HG02610 (cell line): ENCODE results near the gene CTNND2.
"Not testable (repeated sequence)": the region's sequence is repeated elsewhere in the genome, so short reads cannot be mapped to it uniquely, and the experiment has no call there.

Experiments
- ATAC-seq: cut with Tn5 transposase; IDR thresholded peaks from one replicate; pipeline ENCODE4 v1.9.1; 2021; ENCODE audit warnings: mild to moderate bottlenecking, moderate library complexity; ENCODE audit not compliant: unreplicated experiment

The CTNND2 gene

GRCh38 chr5:11681796-11682195 lies 222.4 kb downstream of the CTNND2 start:
- no peak for ATAC-seq

- no peak for ATAC-seq
Observed at GRCh38 chr5:11679676-11680075, 224.6 kb downstream of the CTNND2 start.

GRCh38 chr5:11675184-11675583 lies 229.1 kb downstream of the CTNND2 start:
- ATAC-seq, result no peak

GRCh38 chr5:11672385-11673085 lies 231.7 kb downstream of the CTNND2 start:
- no peak for ATAC-seq

- no peak for ATAC-seq
Observed at GRCh38 chr5:11658376-11658775, 245.9 kb downstream of the CTNND2 start.

GRCh38 chr5:11656916-11657315 lies 247.3 kb downstream of the CTNND2 start:
- ATAC-seq, result no peak

- no peak for ATAC-seq
Observed at GRCh38 chr5:11655681-11656080, 248.6 kb downstream of the CTNND2 start.

- no peak for ATAC-seq
Observed at GRCh38 chr5:11650936-11651335, 253.3 kb downstream of the CTNND2 start.

- no peak for ATAC-seq
Observed at GRCh38 chr5:11646141-11646540, 258.1 kb downstream of the CTNND2 start.

- ATAC-seq, result no peak
Observed at GRCh38 chr5:11642438-11642837, 261.8 kb downstream of the CTNND2 start.

GRCh38 chr5:11640158-11640873 lies 263.9 kb downstream of the CTNND2 start:
- ATAC-seq, result no peak

GRCh38 chr5:11622785-11623184 lies 281.5 kb downstream of the CTNND2 start:
- no peak for ATAC-seq

GRCh38 chr5:11620172-11620571 lies 284.1 kb downstream of the CTNND2 start:
- ATAC-seq, result no peak

- ATAC-seq, result no peak
Observed at GRCh38 chr5:11619339-11620024, 284.8 kb downstream of the CTNND2 start.

- no peak for ATAC-seq
Observed at GRCh38 chr5:11617080-11617479, 287.2 kb downstream of the CTNND2 start.

- not testable (repeated sequence) for ATAC-seq
Observed at GRCh38 chr5:11616624-11617023, 287.6 kb downstream of the CTNND2 start.

- ATAC-seq, result no peak
Observed at GRCh38 chr5:11611011-11611410, 293.2 kb downstream of the CTNND2 start.

GRCh38 chr5:11609570-11610303 lies 294.5 kb downstream of the CTNND2 start:
- ATAC-seq, result no peak

GRCh38 chr5:11608530-11608929 lies 295.7 kb downstream of the CTNND2 start:
- ATAC-seq, result no peak

- ATAC-seq, result no peak
Observed at GRCh38 chr5:11607944-11608483, 296.2 kb downstream of the CTNND2 start.

- ATAC-seq, result no peak
Observed at GRCh38 chr5:11602298-11602697, 301.9 kb downstream of the CTNND2 start.
